Fibroblast of lung (primary cell): ENCODE measurements around the gene ANKFN1. TPM values are rescaled to one million over a fixed set of nuclear protein-coding genes. Genes with fewer than 3 reads are reported as not detected.

Source experiments
- DNase-seq, 2 donors: peaks; one replicate each; pipeline versions ENCODE4 v3.0.0 to v3.0.0-alpha.2; 2010; ENCODE audit warnings: low read depth in 2 of 2
- H2AFZ ChIP-seq: 2 replicates; pipeline ENCODE4 v1.5.1; 2012; ENCODE audit warnings: low read length, control low read depth, inconsistent platforms
- H3K27ac ChIP-seq: 2 replicates; pipeline ENCODE4 v1.5.1; 2011; ENCODE audit warnings: low read length, control low read depth; ENCODE audit not compliant: insufficient read depth
- H3K27me3 ChIP-seq: 2 replicates; pipeline ENCODE4 v1.5.1; 2011; ENCODE audit warnings: mild to moderate bottlenecking, low read length; ENCODE audit not compliant: control insufficient read depth, insufficient read depth
- H3K36me3 ChIP-seq: 2 replicates; pipeline ENCODE4 v1.5.1; 2011; ENCODE audit warnings: low read length; ENCODE audit not compliant: control insufficient read depth, insufficient read depth
- H3K4me1 ChIP-seq: 2 replicates; pipeline ENCODE4 v1.5.1; 2011; ENCODE audit warnings: low read length; ENCODE audit not compliant: control insufficient read depth, insufficient read depth; ENCODE audit errors: extremely low read depth
- H3K4me2 ChIP-seq: 2 replicates; pipeline ENCODE4 v1.5.1; 2011; ENCODE audit warnings: low read length, control low read depth; ENCODE audit not compliant: insufficient read depth; ENCODE audit errors: extremely low read depth
- H3K4me3 ChIP-seq, 4 experiments: fragments of 200-600 bp in 1 of 4; sonication (generic) in 1 of 4; replicated peaks in 1 of 4; 2 replicates each; pipeline ENCODE4 v1.5.1; 2011 to 2016; ENCODE audit warnings: low read length in 4 of 4, low read depth in 3 of 4, mild to moderate bottlenecking in 3 of 4, control low read depth in 2 of 4, inconsistent platforms in 1 of 4, mixed read lengths in 1 of 4; ENCODE audit not compliant: insufficient read depth in 1 of 4; ENCODE audit errors: control extremely low read depth in 1 of 4
- H3K79me2 ChIP-seq: 2 replicates; pipeline ENCODE4 v1.5.1; 2012; ENCODE audit warnings: mild to moderate bottlenecking, low read length, inconsistent platforms; ENCODE audit not compliant: control insufficient read depth, insufficient read depth
- H3K9ac ChIP-seq: 2 replicates; pipeline ENCODE4 v1.5.1; 2011; ENCODE audit warnings: mild to moderate bottlenecking, low read length, control low read depth; ENCODE audit not compliant: insufficient read depth
- H3K9me3 ChIP-seq: 2 replicates; pipeline ENCODE4 v1.5.1; 2012; ENCODE audit warnings: low read depth, low read length; ENCODE audit not compliant: control insufficient read depth, insufficient read depth
- H4K20me1 ChIP-seq: 2 replicates; pipeline ENCODE4 v1.5.1; 2011; ENCODE audit warnings: low read length; ENCODE audit not compliant: control insufficient read depth, insufficient read depth; ENCODE audit errors: extremely low read depth
- EZH2 ChIP-seq: IDR thresholded peaks from 2 replicates; pipeline ENCODE4 v1.5.1; 2012; ENCODE audit warnings: low read length, control low read depth, mild to moderate bottlenecking; ENCODE audit errors: missing control alignments
- polyA plus RNA-seq, 2 donors: library from polyadenylated mRNA; depleted of rRNA in 1 of 2; stranded (reverse) in 1 of 2; unstranded in 1 of 2; fragments of >200 nt; gene quantifications; 2 replicates each; pipeline ENCODE4 v1.2.1, GENCODE V29; 2011 to 2012; ENCODE audit warnings: missing spikeins in 1 of 2
- total RNA-seq: library from RNA; depleted of rRNA; stranded (reverse); fragments of >200 nt; gene quantifications from 2 replicates; pipeline ENCODE4 v1.2.1, GENCODE V29; 2014
- TF ChIP-seq, protein P1 (sequence below), 2 donors: IDR thresholded peaks in 1 of 2; conservative IDR thresholded peaks in 1 of 2; 1 replicate in 1 of 2; 2 replicates in 1 of 2; pipeline ENCODE4 v1.5.1; 2011 to 2012; ENCODE audit warnings: low read length in 2 of 2, control low read depth in 1 of 2, inconsistent platforms in 1 of 2, low read depth in 1 of 2, mild to moderate bottlenecking in 1 of 2

ANKFN1 gene
- total and polyA plus RNA-seq, 2 donors (not counting 1 experiment from before 2014, with no cell fraction given): 0.19 TPM; not detected in 1

- Histone ChIP-seq H3K79me2 (no peaks in the 10 kb centered on the region), H3K27ac (no peak overlapping the region), H2AFZ (no peak overlapping the region), H3K9ac (no peak overlapping the region), H3K27me3 (no peaks in the 10 kb centered on the region), H3K9me3 (no peaks in the 10 kb centered on the region), H3K36me3 (no peaks in the 10 kb centered on the region), H3K4me3 (no peak overlapping the region), H4K20me1 (no peaks in the 10 kb centered on the region), H3K4me2 (no peak overlapping the region), H3K4me1 (no peaks in the 10 kb centered on the region)
- no peak for TF ChIP-seq EZH2
- DNase-seq: no peak
Measured at GRCh38 chr17:56313201-56313600, 159.9 kb downstream of the ANKFN1 start.

GRCh38 chr17:56314026-56314425, 160.8 kb downstream of the ANKFN1 start:
- H3K4me1 ChIP-seq: no peaks in the 10 kb centered on the region
- H3K4me2 ChIP-seq: no peak overlapping the region
- H3K27me3 ChIP-seq: no peaks in the 10 kb centered on the region
- H3K9me3 ChIP-seq: no peaks in the 10 kb centered on the region
- no peak overlapping the region for H3K4me3 ChIP-seq
- no peaks in the 10 kb centered on the region for H3K79me2 ChIP-seq
- DNase-seq: peak in 1 of 2 donors; percentile 39
- no peaks in the 10 kb centered on the region for H3K36me3 ChIP-seq
- no peak overlapping the region for H2AFZ ChIP-seq
- no peak overlapping the region for H3K27ac ChIP-seq
- TF ChIP-seq EZH2: no peak
- TF ChIP-seq, protein P1, sequence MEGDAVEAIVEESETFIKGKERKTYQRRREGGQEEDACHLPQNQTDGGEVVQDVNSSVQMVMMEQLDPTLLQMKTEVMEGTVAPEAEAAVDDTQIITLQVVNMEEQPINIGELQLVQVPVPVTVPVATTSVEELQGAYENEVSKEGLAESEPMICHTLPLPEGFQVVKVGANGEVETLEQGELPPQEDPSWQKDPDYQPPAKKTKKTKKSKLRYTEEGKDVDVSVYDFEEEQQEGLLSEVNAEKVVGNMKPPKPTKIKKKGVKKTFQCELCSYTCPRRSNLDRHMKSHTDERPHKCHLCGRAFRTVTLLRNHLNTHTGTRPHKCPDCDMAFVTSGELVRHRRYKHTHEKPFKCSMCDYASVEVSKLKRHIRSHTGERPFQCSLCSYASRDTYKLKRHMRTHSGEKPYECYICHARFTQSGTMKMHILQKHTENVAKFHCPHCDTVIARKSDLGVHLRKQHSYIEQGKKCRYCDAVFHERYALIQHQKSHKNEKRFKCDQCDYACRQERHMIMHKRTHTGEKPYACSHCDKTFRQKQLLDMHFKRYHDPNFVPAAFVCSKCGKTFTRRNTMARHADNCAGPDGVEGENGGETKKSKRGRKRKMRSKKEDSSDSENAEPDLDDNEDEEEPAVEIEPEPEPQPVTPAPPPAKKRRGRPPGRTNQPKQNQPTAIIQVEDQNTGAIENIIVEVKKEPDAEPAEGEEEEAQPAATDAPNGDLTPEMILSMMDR (conservative IDR thresholded peaks at IDR 0.05 in 1 of 2, IDR thresholded peaks at IDR 0.05 in 1 of 2; ENCODE audit: low read depth in 1 of 2, low read length in 2 of 2): no peak
- no peaks in the 10 kb centered on the region for H4K20me1 ChIP-seq
- no peak overlapping the region for H3K9ac ChIP-seq

DNA sequence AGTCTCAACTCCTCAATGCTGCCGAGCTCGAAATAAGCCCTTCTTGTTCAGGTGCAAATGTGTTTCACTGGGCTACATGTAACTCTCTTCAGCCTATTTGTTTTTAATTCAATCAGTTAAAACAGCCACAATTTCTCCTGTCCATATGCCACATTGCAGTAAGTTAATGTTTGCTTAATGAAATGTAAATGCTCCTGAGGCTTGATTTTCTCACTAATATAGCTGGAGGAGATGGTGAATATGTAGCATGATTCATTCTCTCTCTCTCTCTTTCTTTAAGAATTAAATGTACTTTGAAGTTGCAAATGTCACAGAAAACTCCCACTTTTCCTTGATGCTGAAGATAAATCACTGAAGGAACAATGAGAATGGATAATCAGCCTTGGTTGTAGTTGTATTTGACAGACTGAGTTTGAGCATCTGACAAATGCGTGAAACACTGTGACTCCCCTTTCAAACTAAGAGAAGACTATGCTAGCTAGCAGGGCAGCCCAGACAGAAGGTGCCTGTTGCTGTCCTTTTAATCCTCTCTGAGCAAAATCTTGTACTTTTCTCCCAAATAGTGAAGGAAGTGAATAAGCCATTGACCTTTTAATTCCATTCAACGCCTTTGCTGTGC, 161.8 kb downstream of the ANKFN1 start:
- no peaks in the 10 kb centered on the region for H3K27me3 ChIP-seq
- H3K9ac ChIP-seq: no peak overlapping the region
- no peak overlapping the region for H3K4me3 ChIP-seq
- no peaks in the 10 kb centered on the region for H3K36me3 ChIP-seq
- TF ChIP-seq EZH2: no peak
- TF ChIP-seq, protein P1 (conservative IDR thresholded peaks at IDR 0.05 in 1 of 2, IDR thresholded peaks at IDR 0.05 in 1 of 2; ENCODE audit: low read depth in 1 of 2, low read length in 2 of 2): no peak
- H3K4me2 ChIP-seq: no peak overlapping the region
- H4K20me1 ChIP-seq: no peaks in the 10 kb centered on the region
- no peak overlapping the region for H3K27ac ChIP-seq
- no peak overlapping the region for H2AFZ ChIP-seq
- no peaks in the 10 kb centered on the region for H3K9me3 ChIP-seq
- no peak for DNase-seq
- H3K4me1 ChIP-seq: no peaks in the 10 kb centered on the region
- H3K79me2 ChIP-seq: no peaks in the 10 kb centered on the region
